Stimulated activated naive CD8-positive, alpha-beta T cell treated with anti-CD3 and anti-CD28 coated beads, Interleukin-15, Interleukin-2, amounts not matched to agents 100 U/mL and 50 U/mL, for 24 hours (primary cell): ENCODE measurements around the gene VGLL2.
"Not testable (repeated sequence)": the region's sequence is repeated elsewhere in the genome, so short reads cannot be mapped to it uniquely, and the experiment has no call there.

Experiments used
- ATAC-seq: fragments of 150-1000 bp; cut with Tn5 transposase; one replicate; pipeline ENCODE4 v1.10.0; 2021
- DNase-seq: peaks from one replicate; pipeline ENCODE4 v3.0.0; 2021

Gene VGLL2

GRCh38 chr6:117265410-117266256, at the start of gene VGLL2:
Gene VGLL2, plus strand, starts transcription at chr6:117265558. Its CDS starts 206 bp downstream, at chr6:117265764.
- DNase-seq: no peak
- ATAC-seq: peak; percentile 26

DNA sequence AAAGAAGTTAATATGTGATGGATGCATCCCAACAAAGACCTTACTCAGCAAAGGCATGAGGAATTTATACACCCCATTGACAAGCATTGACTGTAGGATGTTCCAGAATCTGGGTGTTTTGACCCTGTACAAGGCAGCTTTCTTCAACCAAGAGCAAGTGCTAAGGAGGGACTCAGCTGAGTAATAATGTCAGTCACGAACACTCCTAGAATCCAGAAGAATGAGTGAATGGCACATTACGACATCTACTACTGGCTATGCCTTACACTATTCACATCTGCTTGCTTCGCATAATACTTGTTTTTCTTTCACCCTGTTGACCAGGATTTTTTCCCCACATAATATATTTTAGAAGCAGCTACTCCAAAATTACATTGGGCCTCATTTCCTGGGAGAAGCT, 42.5 kb upstream of the VGLL2 start:
- DNase-seq (no peak), ATAC-seq (no peak)

DNA sequence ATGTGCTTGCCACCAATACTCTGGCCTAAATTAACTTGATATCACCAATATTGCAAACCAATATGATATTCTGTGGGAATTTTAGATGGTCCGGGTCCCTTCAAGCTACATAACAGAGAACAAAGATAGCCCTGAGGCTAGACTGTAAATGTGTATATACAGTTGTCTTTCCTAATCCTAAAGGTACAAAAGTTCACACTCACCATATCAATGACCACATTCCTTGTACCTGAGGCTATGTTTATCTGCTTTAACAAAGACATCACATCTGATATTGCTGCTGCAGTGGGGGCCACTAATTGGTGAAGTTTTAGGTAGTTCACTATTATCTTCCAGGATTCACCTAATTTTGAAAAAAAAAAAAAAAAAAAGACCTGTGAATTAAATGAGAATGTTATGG, 38.6 kb upstream of the VGLL2 start:
- ATAC-seq (no peak), DNase-seq (no peak)

DNA sequence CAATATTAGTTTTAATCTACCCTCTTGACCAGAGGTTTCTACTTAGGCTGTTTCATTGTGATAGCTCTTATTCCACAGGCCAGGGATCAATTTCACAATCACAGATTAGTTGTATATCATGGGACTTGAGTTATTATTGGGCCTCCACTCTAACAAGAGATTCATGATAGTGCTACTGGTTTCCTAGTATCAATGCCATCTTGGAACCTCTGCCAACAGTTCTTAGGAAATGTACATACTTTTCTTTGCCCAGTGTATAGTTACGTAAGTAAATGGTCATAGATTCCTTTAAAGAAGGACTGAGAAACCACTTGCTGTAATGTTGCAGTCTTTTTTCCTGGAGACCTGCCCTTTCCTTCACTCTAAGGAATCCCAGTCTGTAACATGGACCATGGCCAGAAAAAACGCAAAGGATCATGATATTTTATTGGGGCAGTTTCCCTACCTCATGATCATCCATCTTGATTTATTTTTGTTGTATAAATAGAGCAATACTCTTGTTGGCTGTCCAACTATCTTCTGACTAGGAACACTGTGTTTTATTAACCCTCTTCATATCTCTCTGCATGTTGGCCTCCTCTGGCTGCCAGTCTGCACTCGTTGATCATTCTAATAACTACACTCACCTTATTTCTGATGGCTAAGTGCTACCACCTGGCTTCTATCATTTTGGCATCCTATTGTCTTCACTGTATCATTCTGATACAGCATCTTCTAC, 38.0 kb upstream of the VGLL2 start:
- DNase-seq (no peak), ATAC-seq (no peak)

DNA sequence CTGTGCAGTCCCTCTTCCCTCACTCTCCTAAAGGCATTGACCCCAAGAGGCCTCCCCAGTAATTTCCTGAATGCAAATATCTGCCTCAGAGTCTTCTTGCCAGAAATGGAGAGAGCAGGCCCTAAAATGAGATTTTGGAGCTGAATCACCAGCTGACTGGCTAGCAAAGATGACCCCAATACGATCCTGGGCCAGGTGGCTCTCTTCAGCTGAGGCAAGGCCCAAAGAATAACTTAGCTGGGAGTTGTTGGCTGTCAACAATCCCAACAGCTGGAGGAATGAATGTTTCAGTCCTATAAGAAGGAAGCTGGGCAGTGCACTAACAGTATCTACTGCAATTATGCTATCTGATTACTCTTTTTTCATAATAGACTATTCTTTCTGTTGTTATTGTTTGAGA, 37.2 kb upstream of the VGLL2 start:
- ATAC-seq (no peak), DNase-seq (no peak)

GRCh38 chr6:117229870-117230269, 35.5 kb upstream of the VGLL2 start:
- ATAC-seq (no peak), DNase-seq (no peak)

DNA sequence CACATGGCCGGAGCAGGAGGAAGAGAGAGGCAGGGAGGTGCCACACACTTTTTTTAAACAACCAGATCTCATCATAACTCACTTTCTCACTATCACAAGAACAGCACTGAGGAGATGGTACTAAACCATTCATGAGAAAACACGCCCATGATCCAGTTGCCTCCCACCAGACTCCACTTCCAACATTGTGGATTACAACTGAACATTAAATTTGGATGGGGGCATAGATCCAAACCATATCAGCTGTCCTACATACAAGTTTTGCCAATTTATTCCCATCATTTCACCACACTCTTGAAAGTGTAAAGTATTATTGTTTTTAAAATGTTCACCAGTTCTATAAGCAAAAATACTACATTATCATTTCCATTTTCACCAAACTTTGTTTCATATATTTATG, 33.9 kb upstream of the VGLL2 start:
- DNase-seq (no peak), ATAC-seq (no peak)

DNA sequence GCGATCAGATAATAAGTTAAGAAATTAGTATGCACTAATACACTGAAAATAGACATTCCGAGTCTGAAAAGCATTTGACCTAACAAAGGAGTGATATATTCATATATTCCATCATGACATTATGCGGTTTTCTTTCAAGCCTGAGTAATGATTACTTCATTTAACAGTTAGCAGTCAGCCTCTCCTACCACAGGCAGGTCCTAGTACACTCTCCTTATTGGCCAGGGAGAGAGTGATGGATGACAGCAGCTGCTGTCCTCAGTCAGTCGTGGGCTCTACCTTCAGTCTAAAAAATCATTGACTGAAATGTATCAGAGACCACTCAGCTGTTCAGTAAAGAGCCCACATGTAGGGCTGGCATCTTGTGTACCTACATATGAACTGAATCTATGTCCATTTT, 33.2 kb upstream of the VGLL2 start:
- no peak for DNase-seq
- no peak for ATAC-seq

- no peak for ATAC-seq
- DNase-seq: no peak
Observed at GRCh38 chr6:117233145-117233544, 32.2 kb upstream of the VGLL2 start.

- ATAC-seq (no peak), DNase-seq (no peak)
Observed at GRCh38 chr6:117237561-117237960, 27.8 kb upstream of the VGLL2 start.

DNA sequence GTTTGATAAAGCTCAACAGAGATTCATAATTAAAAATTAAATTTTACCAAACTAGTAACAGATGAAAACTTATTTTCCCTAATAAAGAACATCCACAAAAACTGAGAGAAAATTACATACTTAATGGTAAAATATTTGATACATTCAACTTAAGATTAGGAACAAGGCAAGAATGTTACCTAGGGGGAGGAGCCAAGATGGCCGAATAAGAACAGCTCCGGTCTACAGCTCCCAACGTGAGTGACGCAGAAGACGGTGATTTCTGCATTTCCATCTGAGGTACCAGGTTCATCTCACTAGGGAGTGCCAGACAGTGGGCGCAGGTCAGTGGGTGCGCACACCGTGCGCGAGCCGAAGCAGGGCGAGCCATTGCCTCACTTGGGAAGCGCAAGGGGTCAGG, 20.8 kb upstream of the VGLL2 start:
- not testable (repeated sequence) for ATAC-seq, DNase-seq

GRCh38 chr6:117244979-117245378, 20.4 kb upstream of the VGLL2 start:
- ATAC-seq, DNase-seq: not testable (repeated sequence)

DNA sequence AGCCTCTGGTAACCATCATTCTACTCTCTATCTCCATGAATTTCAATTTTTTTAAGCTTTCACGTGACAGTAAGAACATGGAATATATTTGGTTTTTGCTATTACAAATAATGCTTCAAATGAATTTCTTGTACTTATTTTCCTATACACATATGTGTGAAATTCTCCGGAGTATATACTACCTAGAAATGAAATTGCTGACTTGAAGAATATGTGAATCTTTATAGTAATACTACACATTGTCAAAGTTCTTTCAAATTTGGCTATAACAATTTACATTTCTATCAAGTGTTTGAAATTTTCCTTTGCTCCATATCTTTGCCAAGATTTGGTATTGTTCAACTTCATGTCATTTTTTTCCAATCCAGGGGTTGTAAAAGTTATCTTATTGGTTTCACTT, 11.6 kb upstream of the VGLL2 start:
- ATAC-seq (no peak), DNase-seq (no peak)

GRCh38 chr6:117262799-117263198, 2.6 kb upstream of the VGLL2 start:
- ATAC-seq (no peak), DNase-seq (no peak)

DNA sequence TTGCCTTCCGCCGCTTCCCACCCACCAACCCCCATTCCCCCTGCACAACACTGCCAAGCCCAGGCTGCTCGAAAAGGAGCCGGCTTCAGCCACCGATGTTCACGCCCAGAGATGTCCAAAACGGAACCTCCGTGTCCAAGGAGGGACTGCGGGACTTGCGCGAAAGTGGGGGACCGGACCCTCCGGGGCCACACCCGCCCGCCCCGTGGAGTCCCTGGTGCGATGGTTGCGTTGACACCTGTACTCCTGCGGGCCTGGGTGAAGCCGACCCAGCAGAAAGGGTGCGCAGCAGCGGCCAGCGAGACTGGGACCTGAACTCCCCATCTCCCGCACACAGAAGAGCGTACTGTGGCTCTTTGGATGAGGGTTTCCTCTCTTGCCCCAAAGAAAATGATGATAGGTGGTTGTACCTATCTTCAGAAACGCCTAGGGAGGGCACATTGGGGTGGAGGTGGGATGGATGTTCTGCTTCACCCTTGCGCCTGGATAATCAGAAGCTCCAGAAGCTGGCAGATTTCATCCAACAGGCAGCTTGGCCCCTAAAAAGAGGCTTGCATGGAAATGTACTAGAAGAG, 1.9 kb upstream of the VGLL2 start:
- DNase-seq (no peak), ATAC-seq (no peak)

GRCh38 chr6:117264369-117264691, 1.0 kb upstream of the VGLL2 start:
- no peak for DNase-seq
- no peak for ATAC-seq

- DNase-seq (no peak), ATAC-seq (peak; percentile 37)
Observed at GRCh38 chr6:117264692-117265409, 507 bp upstream of the VGLL2 start.

- ATAC-seq (no peak), DNase-seq (no peak)
Observed at GRCh38 chr6:117266257-117267053, 1.1 kb downstream of the VGLL2 start.

- ATAC-seq: no peak
- no peak for DNase-seq
Observed at GRCh38 chr6:117267054-117267347, 1.6 kb downstream of the VGLL2 start.

- no peak for ATAC-seq
- no peak for DNase-seq
Observed at GRCh38 chr6:117267766-117268534, 2.6 kb downstream of the VGLL2 start.

DNA sequence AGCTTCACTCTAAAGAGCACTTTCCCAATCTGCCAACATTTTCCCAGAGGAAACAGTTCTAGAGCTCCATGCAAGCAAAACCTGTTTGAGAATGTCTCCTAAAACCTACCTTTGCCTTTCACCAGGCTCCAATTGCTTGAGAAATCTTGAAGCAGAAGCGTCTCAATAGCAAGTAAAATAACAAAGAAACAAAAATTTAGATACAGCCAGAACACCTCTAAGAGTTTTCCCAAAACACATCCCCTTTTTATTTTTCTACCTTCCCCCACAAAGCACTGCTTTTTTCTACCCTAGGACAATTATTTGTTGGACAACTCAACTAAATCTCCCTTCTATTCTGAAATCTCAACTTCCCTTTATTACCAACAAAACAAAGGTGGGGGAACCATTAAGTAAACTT, 3.6 kb downstream of the VGLL2 start:
- DNase-seq (no peak), ATAC-seq (no peak)
